GM12878 (cell line): ENCODE results near the gene CPLX1. TPM values are rescaled to one million over a fixed set of nuclear protein-coding genes. Genes with fewer than 3 reads are reported as not detected.

Source experiments
- BACH1 ChIP-seq: fragments of 450-650 bp; IDR thresholded peaks from 2 replicates; pipeline ENCODE4 v1.6.1; 2017; ENCODE audit warnings: mild to moderate bottlenecking, borderline replicate concordance
- BHLHE40 ChIP-seq, 2 experiments: fragments of 450-650 bp in 1 of 2; IDR thresholded peaks; 2 replicates each; pipeline ENCODE4 v1.6.1; 2011 to 2017; ENCODE audit warnings: low read depth in 2 of 2, borderline replicate concordance in 1 of 2, improper control_type of control experiment in 1 of 2, low read length in 1 of 2, mild to moderate bottlenecking in 1 of 2
- EGR1 ChIP-seq, 2 experiments: IDR thresholded peaks; 1 replicate in 1 of 2; 2 replicates in 1 of 2; pipeline ENCODE4 v1.6.1; 2011 to 2012; ENCODE audit warnings: low read depth in 2 of 2, low read length in 2 of 2, borderline replicate concordance in 1 of 2, mild to moderate bottlenecking in 1 of 2, moderate library complexity in 1 of 2
- EP300 ChIP-seq, 2 experiments: fragments of 150-350 bp in 1 of 2; IDR thresholded peaks; 2 replicates each; pipeline ENCODE4 v1.6.1; 2011 to 2012; ENCODE audit warnings: low read depth in 2 of 2, low read length in 2 of 2, borderline replicate concordance in 1 of 2, improper control_type of control experiment in 1 of 2, inconsistent platforms in 1 of 2; ENCODE audit not compliant: control insufficient read depth in 1 of 2
- GATAD2B ChIP-seq: fragments of 450-650 bp; conservative IDR thresholded peaks from 2 replicates; pipeline ENCODE4 v1.6.1; 2017; ENCODE audit warnings: low read depth, mild to moderate bottlenecking, moderate library complexity
- IKZF1 ChIP-seq: fragments of 450-650 bp; conservative IDR thresholded peaks from 2 replicates; pipeline ENCODE4 v1.6.1; 2017; ENCODE audit warnings: antibody characterized with exemption, mild to moderate bottlenecking
- IKZF2 ChIP-seq, 2 experiments: fragments of 450-650 bp; IDR thresholded peaks; 2 replicates each; pipeline ENCODE4 v1.6.1; 2017; ENCODE audit warnings: mild to moderate bottlenecking in 2 of 2, moderate library complexity in 2 of 2
- NFYA ChIP-seq: IDR thresholded peaks from 2 replicates; pipeline ENCODE4 v1.6.1; 2011; ENCODE audit warnings: low read depth, mild to moderate bottlenecking, low read length, improper control_type of control experiment, borderline replicate concordance
- PAX5 ChIP-seq: IDR thresholded peaks from 2 replicates; pipeline ENCODE4 v1.6.1; 2011; ENCODE audit warnings: low read depth, low read length, borderline replicate concordance
- POLR2AphosphoS2 ChIP-seq: IDR thresholded peaks from 2 replicates; pipeline ENCODE4 v1.6.1; 2011; ENCODE audit warnings: low read depth, mild to moderate bottlenecking, low read length, improper control_type of control experiment, moderate library complexity
- TBL1XR1 ChIP-seq: IDR thresholded peaks from 2 replicates; pipeline ENCODE4 v1.6.1; 2012; ENCODE audit warnings: low read depth, low read length, improper control_type of control experiment
- ZBTB40 ChIP-seq: fragments of 450-650 bp; IDR thresholded peaks from 2 replicates; pipeline ENCODE4 v1.6.1; 2016; ENCODE audit warnings: mild to moderate bottlenecking, moderate library complexity, borderline replicate concordance
- ZNF687 ChIP-seq: fragments of 450-650 bp; IDR thresholded peaks from 2 replicates; pipeline ENCODE4 v1.6.1; 2017; ENCODE audit warnings: mild to moderate bottlenecking, moderate library complexity
- polyA plus RNA-seq, 11 experiments: library from polyadenylated mRNA; depleted of rRNA in 4 of 11; unstranded in 6 of 11; stranded (reverse) in 5 of 11; fragments of >200 nt; fragmentation: Nextera tagmentation in 4 of 11; fragmentation: Illumina TruSeq in 1 of 11; extraction: Ambion mirVana in 4 of 11; extraction: Trizol in 1 of 11; gene quantifications; 1 replicate in 1 of 11; 2 replicates in 10 of 11; pipeline versions ENCODE4 v1.2.1 to v1.2.3, GENCODE V29; 2011 to 2016; ENCODE audit warnings: inconsistent platforms in 2 of 11, missing spikeins in 2 of 11, low read depth in 1 of 11
- total RNA-seq, 4 experiments: library from RNA; depleted of rRNA in 3 of 4; stranded (reverse); fragments of >200 nt in 3 of 4; fragmentation: Illumina TruSeq in 1 of 4; extraction: Trizol in 1 of 4; gene quantifications; 2 replicates each; pipeline versions ENCODE4 v1.2.1 to v1.2.3, GENCODE V29; 2013 to 2021
- TF ChIP-seq, protein P1 (sequence below): fragments of 450-650 bp; IDR thresholded peaks from 2 replicates; pipeline ENCODE4 v1.6.1; 2017; ENCODE audit warnings: antibody characterized with exemption, mild to moderate bottlenecking, moderate library complexity

The CPLX1 gene
- total and polyA plus RNA-seq, 10 of the 15 experiments (the other 5 are each of a cell fraction or from before 2014, with no cell fraction given) = 0.04 to 1.2 (median 0.13) TPM; not detected in 5

DNA sequence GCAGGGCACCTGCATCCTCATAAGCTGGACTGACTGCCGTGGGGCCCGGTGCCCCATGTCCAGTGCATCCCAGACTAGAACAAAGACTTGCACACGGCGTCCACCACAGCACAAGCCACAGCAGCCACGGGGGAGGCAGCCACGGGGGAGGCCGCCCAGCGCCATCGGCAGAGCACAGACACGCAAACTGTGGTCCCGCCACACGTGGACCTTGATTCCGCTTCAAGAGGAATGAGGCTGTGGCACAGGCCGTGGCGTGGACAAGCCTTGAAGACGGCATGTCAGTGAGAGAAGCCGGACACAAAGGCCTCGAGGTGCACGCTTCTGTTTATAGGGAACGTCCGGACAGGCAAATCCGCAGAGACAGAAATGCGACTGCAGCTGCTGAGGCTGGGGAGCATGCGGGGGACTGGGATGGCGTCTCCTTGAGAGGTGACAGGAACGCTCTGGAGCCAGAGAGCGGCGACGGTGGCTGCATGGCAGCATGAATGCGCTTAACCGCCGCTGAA, 10.1 kb upstream of the CPLX1 start (continued):
- TF ChIP-seq ZNF687 (no peak), IKZF1 (no peak), BHLHE40 (IDR thresholded peaks at IDR 0.05; ENCODE audit: borderline replicate concordance in 1 of 2, low read depth in 2 of 2, low read length in 1 of 2) (no peak), EGR1 (IDR thresholded peaks at IDR 0.05; ENCODE audit: borderline replicate concordance in 1 of 2, low read depth in 2 of 2, low read length in 2 of 2) (no peak), BACH1 (no peak), GATAD2B (no peak), IKZF2 (IDR thresholded peaks at IDR 0.05) (no peak), PAX5 (no peak), NFYA (no peak), TBL1XR1 (no peak), EP300 (IDR thresholded peaks at IDR 0.05; ENCODE audit: borderline replicate concordance in 1 of 2, control insufficient read depth in 1 of 2, low read depth in 2 of 2, low read length in 2 of 2) (no peak), ZBTB40 (no peak), POLR2AphosphoS2 (no peak)
- TF ChIP-seq, protein P1, sequence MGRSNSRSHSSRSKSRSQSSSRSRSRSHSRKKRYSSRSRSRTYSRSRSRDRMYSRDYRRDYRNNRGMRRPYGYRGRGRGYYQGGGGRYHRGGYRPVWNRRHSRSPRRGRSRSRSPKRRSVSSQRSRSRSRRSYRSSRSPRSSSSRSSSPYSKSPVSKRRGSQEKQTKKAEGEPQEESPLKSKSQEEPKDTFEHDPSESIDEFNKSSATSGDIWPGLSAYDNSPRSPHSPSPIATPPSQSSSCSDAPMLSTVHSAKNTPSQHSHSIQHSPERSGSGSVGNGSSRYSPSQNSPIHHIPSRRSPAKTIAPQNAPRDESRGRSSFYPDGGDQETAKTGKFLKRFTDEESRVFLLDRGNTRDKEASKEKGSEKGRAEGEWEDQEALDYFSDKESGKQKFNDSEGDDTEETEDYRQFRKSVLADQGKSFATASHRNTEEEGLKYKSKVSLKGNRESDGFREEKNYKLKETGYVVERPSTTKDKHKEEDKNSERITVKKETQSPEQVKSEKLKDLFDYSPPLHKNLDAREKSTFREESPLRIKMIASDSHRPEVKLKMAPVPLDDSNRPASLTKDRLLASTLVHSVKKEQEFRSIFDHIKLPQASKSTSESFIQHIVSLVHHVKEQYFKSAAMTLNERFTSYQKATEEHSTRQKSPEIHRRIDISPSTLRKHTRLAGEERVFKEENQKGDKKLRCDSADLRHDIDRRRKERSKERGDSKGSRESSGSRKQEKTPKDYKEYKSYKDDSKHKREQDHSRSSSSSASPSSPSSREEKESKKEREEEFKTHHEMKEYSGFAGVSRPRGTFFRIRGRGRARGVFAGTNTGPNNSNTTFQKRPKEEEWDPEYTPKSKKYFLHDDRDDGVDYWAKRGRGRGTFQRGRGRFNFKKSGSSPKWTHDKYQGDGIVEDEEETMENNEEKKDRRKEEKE = no peak
